ENCODE measurements around the gene SLC38A8.

DNA sequence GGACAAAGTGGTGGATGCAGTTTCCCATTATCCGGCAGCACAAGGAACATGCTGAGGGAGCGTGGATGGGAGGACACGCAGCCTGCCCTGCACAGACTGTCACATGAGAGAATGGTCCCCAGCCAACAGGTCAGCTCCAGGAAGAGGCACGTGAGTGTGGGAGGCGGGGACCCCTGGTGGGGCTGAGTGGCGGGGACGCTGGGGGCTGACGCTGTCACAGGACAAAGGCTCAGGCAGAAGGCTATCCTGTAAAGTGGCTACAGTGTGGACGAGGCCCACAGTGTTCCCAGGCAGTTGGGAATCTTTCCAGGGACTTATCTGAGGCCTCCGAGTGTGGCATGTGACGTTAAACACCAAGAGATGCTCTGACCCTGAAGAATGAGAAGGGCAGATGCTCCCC lies 43.7 kb upstream of the SLC38A8 start:
- TF ChIP-seq RNF2 (IDR thresholded peaks at IDR 0.05; ENCODE audit: borderline replicate concordance, low read depth) (no peak), JUN (IDR thresholded peaks at IDR 0.05) (no peak), CHD2 (IDR thresholded peaks at IDR 0.05; ENCODE audit: low read length, partially characterized antibody) (no peak), ESRRA (IDR thresholded peaks at IDR 0.05; ENCODE audit: borderline replicate concordance, low read length) (no peak), EP300 (IDR thresholded peaks at IDR 0.05) (no peak), KDM1A (IDR thresholded peaks at IDR 0.05; ENCODE audit: low read depth) (no peak), MAZ (IDR thresholded peaks at IDR 0.05; ENCODE audit: borderline replicate concordance, low read depth, low read length) (no peak), CHD4 (IDR thresholded peaks at IDR 0.05; ENCODE audit: borderline replicate concordance) (no peak), BHLHE40 (IDR thresholded peaks at IDR 0.05; ENCODE audit: low read depth, low read length) (no peak)
- TF ChIP-seq, protein P1, sequence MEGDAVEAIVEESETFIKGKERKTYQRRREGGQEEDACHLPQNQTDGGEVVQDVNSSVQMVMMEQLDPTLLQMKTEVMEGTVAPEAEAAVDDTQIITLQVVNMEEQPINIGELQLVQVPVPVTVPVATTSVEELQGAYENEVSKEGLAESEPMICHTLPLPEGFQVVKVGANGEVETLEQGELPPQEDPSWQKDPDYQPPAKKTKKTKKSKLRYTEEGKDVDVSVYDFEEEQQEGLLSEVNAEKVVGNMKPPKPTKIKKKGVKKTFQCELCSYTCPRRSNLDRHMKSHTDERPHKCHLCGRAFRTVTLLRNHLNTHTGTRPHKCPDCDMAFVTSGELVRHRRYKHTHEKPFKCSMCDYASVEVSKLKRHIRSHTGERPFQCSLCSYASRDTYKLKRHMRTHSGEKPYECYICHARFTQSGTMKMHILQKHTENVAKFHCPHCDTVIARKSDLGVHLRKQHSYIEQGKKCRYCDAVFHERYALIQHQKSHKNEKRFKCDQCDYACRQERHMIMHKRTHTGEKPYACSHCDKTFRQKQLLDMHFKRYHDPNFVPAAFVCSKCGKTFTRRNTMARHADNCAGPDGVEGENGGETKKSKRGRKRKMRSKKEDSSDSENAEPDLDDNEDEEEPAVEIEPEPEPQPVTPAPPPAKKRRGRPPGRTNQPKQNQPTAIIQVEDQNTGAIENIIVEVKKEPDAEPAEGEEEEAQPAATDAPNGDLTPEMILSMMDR (IDR thresholded peaks at IDR 0.05): no peak
- TF ChIP-seq, protein P2, sequence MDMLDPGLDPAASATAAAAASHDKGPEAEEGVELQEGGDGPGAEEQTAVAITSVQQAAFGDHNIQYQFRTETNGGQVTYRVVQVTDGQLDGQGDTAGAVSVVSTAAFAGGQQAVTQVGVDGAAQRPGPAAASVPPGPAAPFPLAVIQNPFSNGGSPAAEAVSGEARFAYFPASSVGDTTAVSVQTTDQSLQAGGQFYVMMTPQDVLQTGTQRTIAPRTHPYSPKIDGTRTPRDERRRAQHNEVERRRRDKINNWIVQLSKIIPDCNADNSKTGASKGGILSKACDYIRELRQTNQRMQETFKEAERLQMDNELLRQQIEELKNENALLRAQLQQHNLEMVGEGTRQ (IDR thresholded peaks at IDR 0.05): no peak
- TF ChIP-seq, protein P3, sequence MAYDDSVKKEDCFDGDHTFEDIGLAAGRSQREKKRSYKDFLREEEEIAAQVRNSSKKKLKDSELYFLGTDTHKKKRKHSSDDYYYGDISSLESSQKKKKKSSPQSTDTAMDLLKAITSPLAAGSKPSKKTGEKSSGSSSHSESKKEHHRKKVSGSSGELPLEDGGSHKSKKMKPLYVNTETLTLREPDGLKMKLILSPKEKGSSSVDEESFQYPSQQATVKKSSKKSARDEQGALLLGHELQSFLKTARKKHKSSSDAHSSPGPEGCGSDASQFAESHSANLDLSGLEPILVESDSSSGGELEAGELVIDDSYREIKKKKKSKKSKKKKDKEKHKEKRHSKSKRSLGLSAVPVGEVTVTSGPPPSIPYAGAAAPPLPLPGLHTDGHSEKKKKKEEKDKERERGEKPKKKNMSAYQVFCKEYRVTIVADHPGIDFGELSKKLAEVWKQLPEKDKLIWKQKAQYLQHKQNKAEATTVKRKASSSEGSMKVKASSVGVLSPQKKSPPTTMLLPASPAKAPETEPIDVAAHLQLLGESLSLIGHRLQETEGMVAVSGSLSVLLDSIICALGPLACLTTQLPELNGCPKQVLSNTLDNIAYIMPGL (CRISPR knock-in tag; IDR thresholded peaks at IDR 0.05; ENCODE audit: borderline replicate concordance): no peak
